Vagina (tissue), 2 donors: ENCODE data around the gene CBFB.

Source experiments
- POLR2A ChIP-seq, 2 donors: fragments of 450-650 bp; IDR thresholded peaks; one replicate each; pipeline ENCODE4 v1.6.1; 2017; ENCODE audit warnings: antibody characterized with exemption in 2 of 2, mild to moderate bottlenecking in 2 of 2, moderate library complexity in 2 of 2
- POLR2AphosphoS5 ChIP-seq, 2 donors: sonication (generic); formaldehyde crosslinking; IDR thresholded peaks; one replicate each; pipeline ENCODE4 v1.9.0; 2017; ENCODE audit warnings: antibody characterized with exemption in 2 of 2, mild to moderate bottlenecking in 2 of 2, low read depth in 1 of 2; ENCODE audit not compliant: insufficient read depth in 1 of 2
- TF ChIP-seq, protein P1 (sequence below), 3 experiments: fragments of 450-650 bp in 2 of 3; fragments of 200-600 bp in 1 of 3; sonication (generic) in 1 of 3; IDR thresholded peaks; one replicate each; pipeline ENCODE4 v1.5.1; 2017 to 2019; ENCODE audit warnings: antibody characterized with exemption in 3 of 3, mild to moderate bottlenecking in 2 of 3, moderate library complexity in 2 of 3

DNA sequence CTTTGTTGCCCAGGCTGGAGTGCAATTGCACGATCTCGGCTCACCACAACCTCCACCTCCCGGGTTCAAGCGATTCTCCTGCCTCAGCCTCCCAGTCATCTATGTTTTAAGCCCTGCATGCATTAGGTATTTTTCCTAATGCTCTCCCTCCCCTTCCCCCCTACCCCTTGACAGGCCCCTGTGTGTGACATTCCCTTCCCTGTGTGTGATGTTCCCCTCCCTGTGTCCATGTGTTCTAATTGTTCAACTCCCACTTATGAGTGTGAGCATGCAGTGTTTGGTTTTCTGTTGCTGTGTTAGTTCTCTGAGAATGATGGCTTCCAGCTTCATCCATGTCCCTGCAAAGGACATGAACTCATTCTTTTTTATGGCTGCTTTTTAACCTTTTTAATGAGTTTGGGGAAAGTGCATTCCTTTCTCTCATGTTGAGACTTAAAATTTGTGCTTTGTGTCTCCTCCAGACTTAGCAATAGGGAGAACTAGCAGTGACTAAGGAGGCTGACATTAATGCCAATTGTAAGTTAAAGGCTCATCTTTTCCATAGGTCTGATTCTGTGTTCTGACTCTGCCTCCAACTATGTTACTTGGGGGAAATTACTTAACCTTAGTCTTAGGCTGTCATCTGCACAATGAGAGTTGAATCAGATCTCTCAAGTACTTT lies 63.1 kb downstream of the CBFB start:
- TF ChIP-seq POLR2A (IDR thresholded peaks at IDR 0.05) (no peak), POLR2AphosphoS5 (IDR thresholded peaks at IDR 0.05; ENCODE audit: insufficient read depth in 1 of 2, low read depth in 1 of 2) (no peak)
- TF ChIP-seq, protein P1, sequence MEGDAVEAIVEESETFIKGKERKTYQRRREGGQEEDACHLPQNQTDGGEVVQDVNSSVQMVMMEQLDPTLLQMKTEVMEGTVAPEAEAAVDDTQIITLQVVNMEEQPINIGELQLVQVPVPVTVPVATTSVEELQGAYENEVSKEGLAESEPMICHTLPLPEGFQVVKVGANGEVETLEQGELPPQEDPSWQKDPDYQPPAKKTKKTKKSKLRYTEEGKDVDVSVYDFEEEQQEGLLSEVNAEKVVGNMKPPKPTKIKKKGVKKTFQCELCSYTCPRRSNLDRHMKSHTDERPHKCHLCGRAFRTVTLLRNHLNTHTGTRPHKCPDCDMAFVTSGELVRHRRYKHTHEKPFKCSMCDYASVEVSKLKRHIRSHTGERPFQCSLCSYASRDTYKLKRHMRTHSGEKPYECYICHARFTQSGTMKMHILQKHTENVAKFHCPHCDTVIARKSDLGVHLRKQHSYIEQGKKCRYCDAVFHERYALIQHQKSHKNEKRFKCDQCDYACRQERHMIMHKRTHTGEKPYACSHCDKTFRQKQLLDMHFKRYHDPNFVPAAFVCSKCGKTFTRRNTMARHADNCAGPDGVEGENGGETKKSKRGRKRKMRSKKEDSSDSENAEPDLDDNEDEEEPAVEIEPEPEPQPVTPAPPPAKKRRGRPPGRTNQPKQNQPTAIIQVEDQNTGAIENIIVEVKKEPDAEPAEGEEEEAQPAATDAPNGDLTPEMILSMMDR (IDR thresholded peaks at IDR 0.05), result no peak
